HG02943 (cell line): ENCODE measurements around the gene SLC36A1.
"Not testable (repeated sequence)": the region's sequence is repeated elsewhere in the genome, so short reads cannot be mapped to it uniquely, and the experiment has no call there.

Experiments
- ATAC-seq: cut with Tn5 transposase; IDR thresholded peaks from one replicate; pipeline ENCODE4 v1.9.1; 2021; ENCODE audit warnings: mild to moderate bottlenecking, low read depth, moderate library complexity; ENCODE audit not compliant: unreplicated experiment

The SLC36A1 gene

DNA sequence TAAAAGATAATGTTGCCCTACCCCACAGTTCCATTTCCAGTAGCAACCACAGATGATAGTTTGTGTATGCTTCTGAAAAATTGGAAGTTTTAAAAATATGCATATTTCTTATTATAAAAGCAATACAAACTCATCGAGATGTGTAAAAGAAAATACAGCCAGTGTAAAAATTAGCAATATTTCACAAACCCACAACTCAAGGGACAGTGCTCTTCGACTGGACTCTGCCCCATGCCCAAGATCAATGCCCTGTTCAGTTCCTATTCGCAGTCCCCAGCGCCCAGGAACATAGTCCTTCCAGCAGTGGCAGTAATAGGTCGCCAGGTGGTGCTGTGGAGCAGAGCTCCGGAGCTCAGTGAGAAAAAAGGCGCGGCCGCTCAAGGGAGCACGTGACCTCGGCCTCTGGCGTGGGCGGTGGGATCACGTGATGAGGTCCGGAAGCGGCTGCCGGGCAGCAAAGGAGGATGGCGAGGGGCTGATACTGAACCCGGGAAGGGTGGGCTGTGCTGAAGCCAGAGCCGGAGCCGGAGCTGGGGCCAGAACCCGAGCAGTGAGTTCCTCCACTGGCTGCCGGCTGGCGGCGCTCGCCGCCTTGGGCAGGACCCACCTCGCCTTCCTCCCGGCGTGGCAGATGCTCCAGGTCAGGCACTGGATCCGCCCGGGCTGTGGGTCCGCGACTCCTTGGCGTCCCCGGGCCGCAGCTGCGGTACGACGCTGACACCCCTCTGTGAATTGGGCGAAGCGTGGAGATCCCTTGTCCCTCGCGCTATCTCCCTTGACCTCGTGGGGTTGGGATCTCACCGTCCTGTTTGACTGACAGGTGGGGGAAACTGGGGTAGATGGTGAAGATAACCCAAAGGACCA, at the start of gene SLC36A1:
Gene SLC36A1, plus strand, starts transcription at position 430 of the 864 bp plus-strand sequence. CDS start 11,190 bp downstream, outside the sequence.
- ATAC-seq = peak; percentile 91

DNA sequence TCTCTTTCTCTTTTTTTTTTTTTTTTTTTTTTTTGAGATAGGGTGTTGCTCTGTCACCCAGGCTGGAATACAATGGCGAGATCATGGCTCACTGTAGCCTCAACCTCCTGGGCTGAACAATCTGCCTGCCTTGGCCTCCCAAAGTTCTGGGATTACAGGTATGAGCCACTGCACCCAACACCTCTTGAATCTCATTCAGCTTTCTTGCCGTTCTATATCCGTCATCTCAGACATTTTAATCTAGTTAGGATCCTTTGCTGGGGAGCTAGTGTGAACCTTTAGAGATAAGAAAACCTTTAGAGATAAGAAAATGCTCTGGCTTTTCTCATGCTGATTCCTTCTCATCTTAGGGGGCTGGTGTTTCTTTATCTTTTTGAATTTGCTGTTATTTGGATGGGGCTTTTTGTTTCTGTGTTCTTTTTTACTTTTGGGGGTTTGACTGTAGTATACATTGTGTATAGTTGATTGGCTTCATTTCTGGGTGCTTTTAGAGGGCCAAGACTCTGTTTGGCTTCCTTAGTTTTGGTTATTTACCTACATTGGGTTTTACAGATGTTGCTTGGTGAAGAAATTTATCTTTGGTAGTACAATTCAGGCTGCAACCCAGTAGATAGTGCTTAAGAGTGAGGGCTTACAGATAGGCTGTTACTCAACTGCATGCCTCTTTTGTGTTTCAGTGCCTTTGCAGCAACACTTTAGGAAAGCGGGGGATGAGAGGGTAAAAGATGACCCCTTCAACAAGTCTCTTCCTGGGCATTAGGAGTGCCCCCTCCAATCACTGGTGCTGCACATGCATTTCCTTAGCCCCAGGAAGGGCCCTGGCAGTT, 41.9 kb upstream of the SLC36A1 start:
- ATAC-seq = no peak

DNA sequence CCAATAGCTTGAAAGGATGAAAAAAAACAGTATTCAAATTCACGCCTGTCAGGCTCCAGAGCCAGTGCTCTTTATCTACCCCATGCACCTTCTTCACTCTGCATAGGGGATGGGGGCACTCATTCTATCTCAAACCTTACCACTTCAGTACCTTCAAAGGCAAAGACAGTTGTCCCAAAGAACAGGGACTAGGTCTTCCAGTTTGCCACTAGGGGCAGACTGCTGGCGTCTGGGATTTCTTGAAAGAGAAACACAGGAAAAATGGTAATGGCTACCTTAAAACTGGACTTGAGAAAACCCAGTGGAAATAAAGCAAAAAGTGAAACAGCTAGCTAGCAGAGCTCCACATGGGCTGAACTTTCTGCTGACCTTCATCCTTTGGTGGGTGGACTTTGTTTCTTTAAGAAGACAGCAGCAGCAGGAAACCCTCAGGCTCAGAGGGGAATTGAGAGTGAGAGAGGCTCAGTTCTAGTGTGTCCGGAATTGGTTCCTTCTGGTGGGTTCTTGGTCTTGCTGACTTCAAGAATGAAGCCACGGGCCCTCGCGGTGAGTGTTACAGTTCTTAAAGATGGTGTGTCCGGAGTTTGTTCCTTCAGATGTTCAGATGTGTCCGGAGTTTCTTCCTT, 41.0 kb upstream of the SLC36A1 start:
- ATAC-seq = no peak

DNA sequence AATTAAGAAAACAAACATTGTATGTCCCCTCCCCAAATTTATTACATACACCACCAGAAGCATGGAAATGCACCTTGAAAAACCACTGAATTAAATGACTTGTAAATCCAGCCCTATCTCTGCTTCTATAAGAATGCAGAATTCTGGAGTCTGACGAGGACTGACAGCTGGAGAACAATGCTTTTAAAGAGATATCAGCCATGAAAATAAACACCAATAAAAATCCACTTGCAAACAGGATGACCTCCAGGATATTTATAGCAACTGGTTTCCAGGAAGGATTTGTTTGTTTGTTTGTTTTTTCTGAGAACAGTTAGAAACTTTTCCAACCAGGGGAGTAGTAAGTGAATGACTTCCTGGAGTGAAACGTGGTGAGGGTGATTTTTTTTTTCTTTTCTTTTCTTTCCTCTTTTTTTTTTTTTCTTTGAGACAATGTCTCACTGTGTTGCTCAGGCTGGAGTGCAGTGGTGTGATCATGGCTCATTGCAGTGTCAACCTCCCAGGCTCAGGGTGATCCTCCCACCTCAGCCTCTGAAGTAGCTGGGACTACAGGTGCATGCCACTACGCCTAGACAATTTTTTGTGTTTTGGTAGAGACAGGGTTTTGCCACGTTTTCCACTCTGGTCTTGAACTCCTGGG, 38.7 kb upstream of the SLC36A1 start:
- no peak for ATAC-seq

DNA sequence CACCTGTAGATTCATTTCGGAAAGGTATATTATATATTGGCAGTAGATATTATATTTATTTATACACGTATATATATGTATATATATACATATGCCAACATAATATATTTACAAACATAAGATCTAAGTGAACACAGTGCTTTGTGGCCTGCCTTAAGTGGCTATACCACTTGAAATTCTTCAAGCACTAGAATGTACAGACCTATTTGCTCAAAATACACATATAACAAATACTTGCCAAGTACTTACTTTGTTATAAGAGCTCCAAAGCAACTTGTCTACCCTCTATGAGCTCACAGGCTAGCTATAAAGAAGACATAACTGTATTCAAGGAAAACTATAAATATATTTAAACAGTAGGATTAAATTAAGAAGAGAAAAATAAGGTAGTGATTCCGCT, 33.6 kb upstream of the SLC36A1 start:
- ATAC-seq = no peak

DNA sequence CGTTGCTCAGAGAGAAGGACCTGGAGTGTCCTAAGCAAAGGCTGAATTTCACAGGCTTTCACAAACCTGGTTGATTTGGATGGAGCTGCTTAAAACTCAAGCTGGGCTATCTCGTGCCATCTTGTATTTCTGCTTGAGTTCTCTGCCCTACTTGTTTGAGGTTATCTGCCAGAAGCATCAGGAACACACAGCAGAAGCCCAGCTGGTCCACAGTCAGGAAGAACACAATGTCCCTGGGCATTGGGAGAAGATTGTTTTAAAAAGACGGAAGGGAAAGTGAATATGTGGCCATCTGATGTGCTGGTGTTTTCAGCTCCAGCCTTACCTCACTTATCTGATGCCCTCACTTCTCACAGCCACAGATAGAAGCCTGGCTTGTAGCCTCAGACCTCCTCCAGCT, 32.9 kb upstream of the SLC36A1 start:
- no peak for ATAC-seq

DNA sequence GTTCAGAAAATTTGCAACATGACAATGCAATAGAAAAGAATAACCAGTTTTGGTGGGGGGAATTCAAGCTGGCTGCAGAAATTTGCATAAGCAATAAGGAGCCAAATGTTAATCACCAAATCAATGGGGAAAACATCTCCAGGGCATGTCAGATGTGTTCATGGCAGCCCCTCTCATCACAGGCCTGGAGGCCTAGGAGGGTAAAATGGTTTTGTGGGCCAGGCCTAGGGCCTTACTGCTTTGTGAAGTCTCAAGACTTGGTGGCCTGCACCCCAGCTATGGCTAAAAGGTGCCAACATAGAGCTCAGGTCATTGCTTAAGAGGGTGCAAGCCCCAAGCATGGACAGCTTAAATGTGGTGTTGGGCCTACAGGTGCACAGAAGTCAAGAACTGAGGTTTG, 29.7 kb upstream of the SLC36A1 start:
- ATAC-seq = no peak

DNA sequence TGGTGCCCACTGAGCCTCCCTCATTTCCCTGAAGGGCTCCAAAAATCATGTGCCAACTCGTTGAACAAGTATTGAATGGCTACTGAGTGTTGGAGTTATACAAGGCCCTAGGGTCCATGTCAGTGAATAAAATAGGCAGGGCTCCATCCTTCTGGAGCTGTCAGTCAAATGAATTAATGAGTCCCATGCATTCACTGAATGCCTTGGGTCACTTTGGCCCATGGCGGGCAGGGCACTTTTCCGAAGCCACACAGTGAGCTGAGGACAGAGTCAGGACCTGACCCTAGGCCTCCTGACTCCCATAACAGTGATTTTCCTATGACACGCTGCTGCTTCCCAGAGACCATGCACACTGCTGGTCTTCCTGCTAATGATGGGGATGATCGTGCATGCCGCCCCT, 27.3 kb upstream of the SLC36A1 start:
- ATAC-seq = no peak

DNA sequence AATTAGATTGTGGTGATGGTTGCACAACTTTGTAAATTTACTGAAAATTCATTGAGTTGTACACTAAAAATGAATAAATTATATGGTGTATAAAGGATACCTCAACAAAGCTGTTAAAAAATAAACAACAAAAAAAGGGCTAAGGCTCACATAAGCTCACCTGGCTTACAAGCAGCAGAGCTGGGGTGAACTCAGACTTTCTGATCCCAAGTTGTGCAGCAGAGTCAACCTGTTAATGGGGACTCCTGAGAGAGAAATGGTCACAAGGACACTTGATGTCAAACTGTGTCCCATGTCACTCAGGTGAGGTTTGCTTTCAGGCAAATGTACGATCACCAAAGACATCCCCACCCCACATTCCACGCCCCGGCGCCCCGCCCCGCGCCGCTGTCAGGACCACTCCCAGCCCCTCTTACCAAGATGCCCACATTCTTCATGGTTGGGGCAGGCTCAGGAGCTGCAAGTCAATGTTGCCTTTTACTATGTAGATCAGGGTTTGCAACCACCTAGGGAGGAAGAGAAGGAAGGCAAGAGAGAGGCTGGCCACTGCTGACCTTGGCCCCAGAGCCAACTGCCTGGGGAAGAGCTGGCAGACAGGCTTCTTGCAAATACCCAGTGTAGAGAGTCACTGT, 22.4 kb upstream of the SLC36A1 start:
- ATAC-seq = no peak

DNA sequence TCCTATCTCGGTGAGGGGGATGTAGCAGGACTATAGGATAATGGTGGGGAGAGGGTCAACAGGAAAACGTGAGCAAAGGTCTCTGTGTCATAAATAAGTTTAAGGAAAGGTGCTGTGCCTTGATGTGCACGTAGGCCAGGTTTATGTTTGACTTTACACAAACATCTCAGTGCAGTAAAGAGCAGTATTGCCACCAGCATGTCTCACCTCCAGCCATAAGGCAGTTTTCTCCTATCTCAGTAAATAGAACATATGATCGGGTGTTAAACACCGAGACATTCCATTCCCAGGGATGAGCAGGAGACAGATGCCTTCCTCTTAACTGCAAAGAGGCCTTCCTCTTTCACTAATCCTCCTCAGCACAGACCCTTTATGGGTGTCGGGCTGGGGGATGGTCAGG, 21.1 kb upstream of the SLC36A1 start:
- ATAC-seq = not testable (repeated sequence)

DNA sequence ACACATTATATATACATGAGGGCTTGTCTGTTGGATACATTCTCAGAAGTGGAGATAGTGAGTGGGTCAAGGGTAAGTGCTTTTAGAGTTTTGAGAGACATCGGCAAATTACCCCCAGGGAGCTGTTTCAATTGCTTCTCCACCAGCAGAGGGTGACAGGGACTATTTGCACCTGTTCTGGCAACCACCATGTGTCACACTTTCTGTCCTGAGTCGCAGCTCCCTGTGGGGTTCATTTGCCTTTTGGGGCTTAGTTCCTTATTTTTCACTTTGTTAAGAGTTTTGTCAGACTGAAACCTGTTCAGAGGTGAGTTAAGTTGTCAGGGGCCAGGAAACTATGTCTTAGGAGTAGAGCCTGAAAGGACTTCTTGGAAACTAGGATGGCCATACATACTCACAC, 20.1 kb upstream of the SLC36A1 start:
- ATAC-seq = peak; percentile 97

DNA sequence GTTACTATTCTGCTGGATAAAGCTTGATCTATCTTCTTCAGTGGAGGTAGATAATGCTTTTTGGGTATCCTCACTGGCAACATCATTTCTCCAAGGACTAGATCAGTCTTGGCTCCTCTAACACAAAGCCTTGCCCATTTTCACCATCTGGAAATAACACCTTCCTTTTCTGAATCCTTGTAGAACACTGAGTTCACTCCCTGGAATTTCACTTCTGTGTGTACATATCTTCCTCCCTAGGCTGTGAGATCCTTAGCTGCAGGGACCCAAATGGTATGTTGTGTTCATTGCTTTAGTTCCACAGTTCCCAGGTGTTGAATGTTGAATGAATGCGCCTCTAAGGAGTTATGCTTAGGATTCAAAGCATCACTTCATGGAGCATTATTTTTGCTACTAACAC, 16.7 kb upstream of the SLC36A1 start:
- ATAC-seq = no peak

DNA sequence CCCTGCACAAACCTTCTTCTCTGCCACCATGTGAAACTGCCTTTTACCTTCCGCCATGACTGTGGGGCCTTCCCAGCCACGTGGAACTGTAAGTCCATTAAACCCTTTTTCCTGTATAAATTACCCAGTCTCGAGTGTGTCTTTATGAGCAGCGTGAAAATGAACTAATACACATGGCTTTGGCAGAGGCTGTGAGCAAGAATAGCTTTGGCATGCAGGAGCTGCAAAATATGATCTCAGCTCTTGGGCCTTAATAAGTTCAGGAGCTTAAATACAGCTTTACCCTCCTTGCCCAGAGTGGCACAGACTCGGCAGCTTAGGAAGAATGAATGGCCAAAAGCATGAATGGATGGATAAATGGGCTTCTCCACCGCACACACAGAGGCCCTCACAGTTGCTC, 15.7 kb upstream of the SLC36A1 start:
- ATAC-seq = no peak

DNA sequence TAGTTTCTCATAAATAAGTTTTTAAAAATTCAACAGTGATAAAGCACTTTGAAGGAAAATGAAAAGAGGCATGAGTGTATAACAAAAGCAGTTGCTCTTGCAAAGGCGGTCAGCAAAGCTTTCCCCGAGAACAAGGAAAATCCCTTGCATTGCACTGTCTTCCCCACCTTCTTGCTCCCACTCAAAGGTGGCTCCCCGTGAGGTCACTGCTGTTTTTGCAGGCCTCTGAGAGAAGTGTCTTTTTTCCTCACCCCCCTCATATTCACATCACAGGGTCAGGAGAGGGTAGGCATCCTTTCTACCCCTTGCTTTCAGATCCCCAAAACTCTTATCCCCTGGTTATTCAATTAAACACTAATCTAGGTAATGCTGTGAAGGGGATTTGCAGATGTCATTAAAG, 15.2 kb upstream of the SLC36A1 start:
- ATAC-seq = no peak

DNA sequence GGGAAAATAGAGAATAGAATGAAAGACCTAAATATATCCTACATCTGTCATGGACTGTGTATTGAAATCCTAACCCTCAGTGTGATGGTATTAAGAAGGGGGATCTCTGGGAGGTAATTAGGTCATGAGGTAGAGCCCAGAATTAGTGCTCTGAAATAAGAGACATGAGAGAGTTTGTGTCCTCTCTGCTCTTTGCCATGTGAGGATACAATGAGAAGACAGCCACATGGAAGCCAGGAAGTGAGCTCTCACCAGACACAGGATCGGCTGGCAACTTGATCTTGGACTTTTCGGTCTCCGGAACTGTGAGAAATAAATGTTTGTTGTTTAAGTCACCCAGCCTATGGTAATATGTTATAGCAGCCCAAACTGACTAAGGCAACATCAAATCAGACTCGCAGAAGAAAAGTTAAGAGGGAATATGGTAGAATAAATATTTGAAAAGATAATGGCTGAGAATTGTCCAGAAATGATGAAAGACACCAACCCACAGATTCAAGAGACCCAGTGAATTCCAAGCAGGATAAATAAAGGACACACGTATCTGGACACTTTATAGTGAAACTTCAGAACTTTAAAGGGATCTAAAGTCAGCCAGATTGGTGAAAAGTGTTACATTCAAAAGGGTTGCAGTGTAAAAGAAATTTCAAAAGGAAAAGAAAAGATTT, 12.7 kb upstream of the SLC36A1 start:
- ATAC-seq = no peak

DNA sequence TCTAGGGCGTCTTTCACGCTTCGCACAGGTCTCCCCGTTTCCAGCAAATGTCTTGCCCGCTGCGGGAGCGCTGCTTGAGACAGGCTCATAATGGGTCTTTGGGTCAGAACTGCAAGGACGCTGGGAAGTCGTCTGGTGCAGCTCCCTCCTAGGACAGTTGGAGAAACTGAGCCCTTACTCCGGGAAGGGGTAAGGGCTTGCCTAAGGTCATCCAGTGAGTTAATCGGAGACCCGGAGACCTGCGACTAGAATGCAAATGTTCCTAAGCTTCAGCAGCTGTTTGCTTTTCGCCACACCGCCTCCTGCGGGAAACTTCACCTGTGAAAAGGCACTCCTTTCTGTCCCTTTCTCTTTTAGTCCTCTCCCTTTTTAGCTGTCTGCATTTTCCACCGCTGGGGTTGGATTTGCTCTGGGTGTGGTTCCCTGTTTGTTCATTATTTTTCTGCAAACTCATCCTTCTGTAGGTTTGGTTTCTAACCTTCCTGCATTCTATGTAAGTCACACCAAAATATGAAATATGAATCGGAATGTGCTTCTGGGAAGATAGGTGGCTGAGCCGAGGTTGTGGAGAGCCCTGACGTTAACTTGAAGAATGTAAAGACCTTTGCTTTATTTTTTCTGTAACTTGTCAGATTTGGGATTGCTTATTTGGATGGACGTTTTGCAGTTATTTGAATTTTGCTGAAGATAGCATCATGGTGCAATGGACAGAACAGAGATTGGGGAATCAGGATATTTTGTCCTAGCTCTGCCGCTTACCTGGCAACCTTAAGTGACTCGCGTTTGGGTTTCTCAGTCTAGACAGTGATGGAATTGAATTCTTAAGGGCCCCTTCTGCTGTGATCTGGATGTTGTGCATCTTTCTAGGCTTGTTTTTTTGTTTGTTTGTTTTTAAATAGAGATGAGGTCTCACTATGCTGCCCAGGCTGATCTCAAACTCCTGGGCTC, 909 bp downstream of the SLC36A1 start:
- no peak for ATAC-seq

DNA sequence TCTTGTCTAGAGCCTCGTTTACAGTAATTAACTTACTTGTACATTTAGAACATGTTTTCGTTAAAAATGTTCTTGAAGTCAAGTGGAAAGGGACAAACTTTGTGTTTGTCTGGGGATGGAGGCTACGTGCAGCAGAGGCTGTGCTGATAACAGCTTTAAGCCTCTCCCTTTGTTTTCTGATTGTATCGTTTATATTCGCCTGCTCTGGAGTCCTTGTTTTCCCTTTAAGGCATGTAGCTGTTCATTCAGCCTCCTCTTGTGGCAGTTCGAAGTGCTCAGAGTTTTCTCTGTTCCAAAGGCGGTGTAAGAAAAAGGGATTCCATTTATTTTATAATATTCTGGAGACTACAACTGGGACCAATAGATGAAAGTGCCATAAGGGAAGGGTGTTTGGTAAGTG, 1.9 kb downstream of the SLC36A1 start:
- ATAC-seq = no peak

DNA sequence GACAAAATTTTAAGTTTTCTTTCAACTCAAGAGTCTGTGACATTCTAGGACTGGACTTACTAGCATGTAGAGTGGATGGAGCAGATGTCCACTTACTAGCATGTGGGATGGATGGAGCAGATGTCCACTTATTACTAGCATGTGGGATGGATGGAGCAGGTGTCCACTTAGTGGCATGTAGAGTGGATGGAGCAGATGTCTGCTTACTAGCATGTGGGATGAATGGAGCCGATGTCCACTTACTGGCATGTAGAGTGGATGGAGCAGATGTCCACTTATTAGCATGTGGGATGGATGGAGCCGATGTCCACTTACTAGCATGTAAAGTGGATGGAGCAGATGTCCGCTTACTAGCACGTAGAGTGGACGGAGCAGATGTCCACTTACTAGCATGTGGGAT, 2.4 kb downstream of the SLC36A1 start:
- no peak for ATAC-seq

DNA sequence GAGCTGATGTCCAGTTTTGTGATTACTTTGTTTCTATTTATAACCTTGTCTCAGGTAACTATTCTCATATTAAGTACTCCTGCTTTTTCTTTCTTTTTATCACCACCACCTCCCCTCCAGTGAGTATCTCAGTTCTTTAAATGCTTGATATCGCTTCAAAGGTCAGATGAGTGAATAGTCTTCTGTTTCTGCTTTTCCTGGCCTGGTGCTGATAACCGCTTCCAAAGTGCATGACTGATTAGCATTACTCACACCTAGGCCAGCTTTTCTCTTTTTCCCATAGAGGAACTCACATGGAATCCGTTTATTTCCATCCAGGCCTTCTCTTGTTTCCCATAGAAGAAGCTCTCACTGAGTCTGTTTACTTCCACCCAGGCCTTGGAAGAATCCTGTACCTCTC, 3.2 kb downstream of the SLC36A1 start:
- ATAC-seq = no peak
